Measurements from ENCODE around the gene AZIN2. TPM values are rescaled to one million over a fixed set of nuclear protein-coding genes. Genes with fewer than 3 reads are reported as not detected.

The AZIN2 gene
- total and polyA plus RNA-seq, 12 donors, result 2.3 to 18.9 (median 10.7) TPM

DNA sequence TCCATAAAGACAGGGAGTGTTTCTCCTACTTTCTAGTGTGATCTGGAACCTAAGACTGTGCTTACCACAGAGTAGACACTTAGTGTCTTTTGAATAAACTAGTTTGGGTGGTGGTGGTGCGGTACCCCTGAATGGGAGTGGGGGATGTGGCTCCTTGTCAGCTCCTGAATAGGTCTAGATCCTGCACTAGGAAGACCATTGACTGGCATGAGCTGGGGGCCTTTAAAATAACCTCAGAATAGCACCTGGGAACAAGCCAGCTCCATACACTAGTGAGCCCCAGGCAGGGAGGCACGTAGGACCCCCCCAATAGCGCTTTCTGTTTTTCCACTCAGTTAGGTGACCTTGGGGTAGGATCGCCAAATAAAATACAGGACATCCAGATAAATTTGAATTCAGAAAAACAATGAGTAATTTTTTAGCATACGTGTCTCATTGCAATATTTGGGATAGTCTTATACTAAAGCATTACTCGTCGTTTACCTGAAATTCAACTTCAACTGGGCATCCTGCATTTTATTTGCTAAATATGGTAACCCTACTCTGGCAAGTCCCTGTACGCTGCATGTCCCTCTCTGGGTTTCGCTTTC lies 45.6 kb downstream of the AZIN2 start:
- no peaks in the 10 kb centered on the region for H3K36me3 ChIP-seq (replicated peaks in 1 of 2)
- peaks cover 0 to 16% of the 10 kb centered on the region in 2 donors for H3K4me1 ChIP-seq (replicated peaks in 1 of 2)
- H3K4me3 ChIP-seq, result peak overlapping the region; percentile 56 to 79 (median 59)
- 20 to 30% (median 27%) methylated on average over 9 of the region's 9 CpGs for WGBS, 4 donors
- peak overlapping the region in 4 of 5 donors; percentile 45 to 86 (median 72) for H3K27ac ChIP-seq
- H3K9me3 ChIP-seq (replicated peaks in 1 of 3), result no peaks in the 10 kb centered on the region
- H3K27me3 ChIP-seq, result no peaks in the 10 kb centered on the region
- TF ChIP-seq, protein P1, sequence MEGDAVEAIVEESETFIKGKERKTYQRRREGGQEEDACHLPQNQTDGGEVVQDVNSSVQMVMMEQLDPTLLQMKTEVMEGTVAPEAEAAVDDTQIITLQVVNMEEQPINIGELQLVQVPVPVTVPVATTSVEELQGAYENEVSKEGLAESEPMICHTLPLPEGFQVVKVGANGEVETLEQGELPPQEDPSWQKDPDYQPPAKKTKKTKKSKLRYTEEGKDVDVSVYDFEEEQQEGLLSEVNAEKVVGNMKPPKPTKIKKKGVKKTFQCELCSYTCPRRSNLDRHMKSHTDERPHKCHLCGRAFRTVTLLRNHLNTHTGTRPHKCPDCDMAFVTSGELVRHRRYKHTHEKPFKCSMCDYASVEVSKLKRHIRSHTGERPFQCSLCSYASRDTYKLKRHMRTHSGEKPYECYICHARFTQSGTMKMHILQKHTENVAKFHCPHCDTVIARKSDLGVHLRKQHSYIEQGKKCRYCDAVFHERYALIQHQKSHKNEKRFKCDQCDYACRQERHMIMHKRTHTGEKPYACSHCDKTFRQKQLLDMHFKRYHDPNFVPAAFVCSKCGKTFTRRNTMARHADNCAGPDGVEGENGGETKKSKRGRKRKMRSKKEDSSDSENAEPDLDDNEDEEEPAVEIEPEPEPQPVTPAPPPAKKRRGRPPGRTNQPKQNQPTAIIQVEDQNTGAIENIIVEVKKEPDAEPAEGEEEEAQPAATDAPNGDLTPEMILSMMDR (IDR thresholded peaks at IDR 0.05), result no peak
- no peak for TF ChIP-seq POLR2A (IDR thresholded peaks at IDR 0.05)
- DNase-seq, result peak in 1 of 7 donors; percentile 31
- intact Hi-C loops (cut with DNase I), result no loop called here

DNA sequence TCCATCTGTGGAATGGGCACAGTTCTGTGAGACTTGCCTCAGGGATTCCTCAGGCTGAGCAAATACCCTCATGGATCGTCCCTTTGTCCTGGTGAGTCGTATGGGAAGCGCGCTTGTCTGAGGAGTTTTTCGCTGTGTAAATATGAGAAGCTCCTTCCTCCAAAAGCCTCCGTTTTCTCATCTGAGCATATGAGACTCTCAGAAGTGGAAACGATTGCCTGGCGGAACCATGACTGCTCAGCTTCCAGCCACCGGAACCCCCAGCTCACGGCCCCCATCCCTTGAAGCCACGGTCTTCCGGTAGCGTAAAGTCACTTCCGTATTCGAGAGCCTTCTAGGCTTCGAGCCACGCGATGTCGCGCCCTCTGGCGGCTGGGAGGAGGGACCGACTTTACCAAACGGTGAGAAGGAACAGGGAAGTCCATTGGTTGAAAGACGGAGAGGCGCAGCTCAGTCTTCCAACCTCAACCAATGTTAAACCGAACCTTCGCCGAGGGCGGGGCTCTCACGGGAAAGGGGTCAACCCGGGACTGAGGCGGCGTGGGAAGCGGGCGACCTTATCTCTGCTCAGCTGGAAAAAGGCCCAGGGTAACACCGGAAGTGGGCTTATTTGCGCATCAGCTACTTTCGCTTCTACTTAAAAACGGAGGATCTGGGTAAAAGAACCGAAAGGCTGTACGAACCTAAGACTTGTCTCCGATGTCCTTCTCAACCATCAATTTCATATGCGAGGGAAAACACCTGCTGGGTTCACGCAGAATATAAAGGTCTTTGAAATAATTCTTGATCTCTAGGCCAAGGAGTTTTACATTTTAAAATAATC lies 46.3 kb downstream of the AZIN2 start:
- H3K9me3 ChIP-seq (replicated peaks in 1 of 3), result no peaks in the 10 kb centered on the region
- H3K27ac ChIP-seq, result peak overlapping the region; percentile 8 to 91 (median 84)
- 1 to 5% (median 1%) methylated on average over 22 to 44 of the region's 44 CpGs for WGBS, 4 donors
- intact Hi-C loops (cut with DNase I), result no loop called here
- peak; percentile 97 to 100 (median 99) for DNase-seq
- H3K4me1 ChIP-seq (replicated peaks in 1 of 2), result peaks cover 0 to 16% of the 10 kb centered on the region in 2 donors
- H3K36me3 ChIP-seq (replicated peaks in 1 of 2), result no peaks in the 10 kb centered on the region
- peak overlapping the region; percentile 56 to 79 (median 62) for H3K4me3 ChIP-seq
- H3K27me3 ChIP-seq, result no peaks in the 10 kb centered on the region
- peak in 1 of 2 donors; percentile 79 for TF ChIP-seq POLR2A (IDR thresholded peaks at IDR 0.05)
- TF ChIP-seq, protein P1 (IDR thresholded peaks at IDR 0.05), result peak; percentile 80 to 97 (median 86)

DNA sequence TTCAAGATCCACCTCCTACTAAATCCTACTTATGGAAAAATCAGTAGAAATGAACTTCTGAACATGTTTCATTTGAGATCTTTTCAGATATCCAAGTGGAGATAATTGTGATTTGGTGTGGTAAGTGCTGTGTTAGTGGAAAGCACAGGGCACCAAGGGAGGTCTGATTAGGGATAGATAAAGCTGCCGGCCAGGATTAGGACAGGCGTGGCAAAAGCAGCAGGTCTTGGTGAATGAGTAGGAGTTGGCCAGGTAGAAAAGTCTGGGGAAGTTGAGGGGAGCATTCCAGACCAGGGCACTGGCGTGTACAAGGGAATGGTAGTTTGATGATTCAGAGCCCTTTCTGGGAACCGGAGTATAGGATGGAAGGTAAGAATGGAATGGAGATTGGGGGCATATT lies 47.8 kb downstream of the AZIN2 start:
- H3K9me3 ChIP-seq (replicated peaks in 1 of 3), result no peaks in the 10 kb centered on the region
- H3K4me3 ChIP-seq, result no peak overlapping the region
- intact Hi-C loops (cut with DNase I), result no loop called here
- DNase-seq, result peak in 3 of 7 donors; percentile 11 to 39 (median 13)
- H3K4me1 ChIP-seq (replicated peaks in 1 of 2), result peaks cover 0 to 16% of the 10 kb centered on the region in 2 donors
- H3K36me3 ChIP-seq (replicated peaks in 1 of 2), result no peaks in the 10 kb centered on the region
- no peaks in the 10 kb centered on the region for H3K27me3 ChIP-seq
- WGBS, 4 donors, result 89 to 94% (median 93%) methylated on average over 4 of the region's 4 CpGs
- TF ChIP-seq, protein P1 (IDR thresholded peaks at IDR 0.05), result no peak
- no peak for TF ChIP-seq POLR2A (IDR thresholded peaks at IDR 0.05)
- no peak overlapping the region for H3K27ac ChIP-seq

DNA sequence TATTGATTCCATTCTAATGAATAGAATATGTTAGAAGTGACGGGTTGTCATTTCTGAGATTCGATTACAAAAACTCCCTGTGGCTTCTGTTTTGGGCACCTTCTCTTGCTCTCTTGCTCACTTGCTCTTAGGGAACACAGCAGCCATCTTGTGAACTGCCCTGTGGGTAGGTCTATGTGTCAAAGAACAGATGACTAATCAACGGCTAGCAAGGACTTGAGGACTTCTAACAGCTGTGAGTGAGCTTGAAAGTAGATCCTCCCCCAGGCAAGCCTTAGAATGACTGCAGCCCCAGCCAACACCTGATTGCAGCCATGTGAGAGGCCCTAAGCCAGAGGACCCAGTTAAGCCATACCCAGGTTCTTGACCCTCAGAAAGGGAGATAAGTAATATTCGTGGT lies 49.3 kb downstream of the AZIN2 start:
- Histone ChIP-seq H3K9me3 (replicated peaks in 1 of 3) (no peaks in the 10 kb centered on the region), H3K4me3 (no peak overlapping the region), H3K36me3 (replicated peaks in 1 of 2) (no peaks in the 10 kb centered on the region), H3K27ac (no peak overlapping the region), H3K4me1 (replicated peaks in 1 of 2) (peaks cover 0 to 16% of the 10 kb centered on the region in 2 donors), H3K27me3 (no peaks in the 10 kb centered on the region)
- TF ChIP-seq, protein P1 (IDR thresholded peaks at IDR 0.05), result no peak
- no peak for TF ChIP-seq POLR2A (IDR thresholded peaks at IDR 0.05)
- DNase-seq, result peak in 3 of 7 donors; percentile 8 to 42 (median 16)
- WGBS, 4 donors, result 70 to 77% (median 74%) methylated on average over 4 of the region's 4 CpGs
- intact Hi-C loops (cut with DNase I), result loop anchor here in 1 of 2 donors (10.0 kb wide), 1 partner anchor 145 kb away; no protein-coding TSS in a partner anchor

All from adrenal gland (tissue), 12 donors.